ENCODE results near the gene GAN.

Gene GAN

GRCh38 chr16:81296631-81297030 lies 18.1 kb upstream of the GAN start:
- in situ Hi-C loops (cut with MboI; ENCODE audit: low pct_unique_long_range_greater_than_20kb, low sequenced_read_pairs, unreplicated experiment), result no loop called here
- no peak for TF ChIP-seq CTCF (IDR thresholded peaks at IDR 0.05; ENCODE audit: extremely low read depth, insufficient read depth, missing control alignments)
- no peak for DNase-seq (ENCODE audit: low spot score)

- no peak for DNase-seq (ENCODE audit: low spot score)
- in situ Hi-C loops (cut with MboI; ENCODE audit: low pct_unique_long_range_greater_than_20kb, low sequenced_read_pairs, unreplicated experiment), result no loop called here
- TF ChIP-seq CTCF (IDR thresholded peaks at IDR 0.05; ENCODE audit: extremely low read depth, insufficient read depth, missing control alignments), result no peak
Measured at GRCh38 chr16:81307770-81308169, 7.0 kb upstream of the GAN start.

GRCh38 chr16:81310045-81310644 lies 4.6 kb upstream of the GAN start:
- no peak for DNase-seq (ENCODE audit: low spot score)
- TF ChIP-seq CTCF (IDR thresholded peaks at IDR 0.05; ENCODE audit: extremely low read depth, insufficient read depth, missing control alignments), result no peak
- in situ Hi-C loops (cut with MboI; ENCODE audit: low pct_unique_long_range_greater_than_20kb, low sequenced_read_pairs, unreplicated experiment), result no loop called here

GRCh38 chr16:81311762-81312161 lies 3.0 kb upstream of the GAN start:
- DNase-seq (ENCODE audit: low spot score), result no peak
- in situ Hi-C loops (cut with MboI; ENCODE audit: low pct_unique_long_range_greater_than_20kb, low sequenced_read_pairs, unreplicated experiment), result no loop called here
- no peak for TF ChIP-seq CTCF (IDR thresholded peaks at IDR 0.05; ENCODE audit: extremely low read depth, insufficient read depth, missing control alignments)

- no peak for DNase-seq (ENCODE audit: low spot score)
- no peak for TF ChIP-seq CTCF (IDR thresholded peaks at IDR 0.05; ENCODE audit: extremely low read depth, insufficient read depth, missing control alignments)
- in situ Hi-C loops (cut with MboI; ENCODE audit: low pct_unique_long_range_greater_than_20kb, low sequenced_read_pairs, unreplicated experiment), result no loop called here
Measured at GRCh38 chr16:81313701-81314602, 810 bp upstream of the GAN start.

GRCh38 chr16:81315271-81316175 lies 761 bp downstream of the GAN start:
- TF ChIP-seq CTCF (IDR thresholded peaks at IDR 0.05; ENCODE audit: extremely low read depth, insufficient read depth, missing control alignments), result peak; percentile 18
- in situ Hi-C loops (cut with MboI; ENCODE audit: low pct_unique_long_range_greater_than_20kb, low sequenced_read_pairs, unreplicated experiment), result no loop called here
- peak; percentile 52 for DNase-seq (ENCODE audit: low spot score)

Measured in GM13977 (cell line).